GM12891 (cell line): Measurements from ENCODE around the gene H1-8.

ENCODE experiments used
- PAX5 ChIP-seq: IDR thresholded peaks from 2 replicates; pipeline ENCODE4 v1.6.1; 2011; ENCODE audit warnings: low read length, moderate library complexity, mild to moderate bottlenecking; ENCODE audit not compliant: insufficient read depth, severe bottlenecking
- POLR2A ChIP-seq: IDR thresholded peaks from 2 replicates; pipeline ENCODE4 v1.6.1; 2011; ENCODE audit warnings: low read depth, low read length, control low read depth

DNA sequence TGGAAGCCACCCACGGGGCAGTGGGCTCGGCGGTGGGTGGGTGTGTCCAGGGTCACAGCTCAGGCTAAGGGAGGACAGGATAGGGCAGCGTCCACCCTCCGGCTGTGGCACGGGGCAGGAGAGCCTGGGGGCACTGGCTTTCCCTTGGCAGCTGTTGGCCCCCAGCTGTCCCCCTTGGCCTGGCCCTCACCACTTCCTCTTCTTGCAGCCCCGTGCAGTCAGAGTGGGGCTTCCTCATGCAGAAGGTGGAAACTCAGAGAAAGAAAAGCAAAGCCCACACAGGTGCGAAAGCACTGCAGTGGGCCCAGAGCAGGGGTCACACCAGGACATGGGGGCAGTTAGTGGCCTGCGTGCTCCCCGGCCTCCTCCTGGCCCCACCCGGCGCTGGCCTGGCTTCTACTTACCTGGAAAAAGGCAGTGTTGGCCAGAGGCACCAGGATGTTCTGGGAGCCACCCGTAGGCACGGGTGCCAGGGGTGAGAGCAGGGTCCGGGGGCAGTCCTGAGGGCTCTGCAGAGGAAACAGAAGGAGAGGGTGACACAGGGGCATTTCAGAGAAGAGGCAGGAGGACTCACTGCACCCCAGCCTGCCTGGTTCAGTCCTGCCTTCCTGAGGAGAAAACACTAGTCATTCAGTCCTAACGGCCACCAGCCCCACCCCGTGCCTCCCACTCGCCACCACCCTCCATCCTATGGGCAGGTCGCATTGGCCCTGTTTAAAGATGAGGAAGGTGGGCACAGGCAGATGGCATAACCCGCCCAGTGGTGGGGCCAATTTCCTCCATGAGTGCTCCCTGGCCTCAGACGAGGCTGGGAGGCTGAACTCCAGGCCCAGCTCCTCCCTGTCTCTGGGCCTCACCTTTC lies 35.2 kb downstream of the H1-8 start:
- TF ChIP-seq POLR2A (no peak), PAX5 (peak; percentile 25)
